HepG2 (cell line): ENCODE results near the gene CEP128. TPM values are rescaled to one million over a fixed set of nuclear protein-coding genes. Genes with fewer than 3 reads are reported as not detected.

Source experiments
- ATAC-seq: fragments of 200-7000 bp; cut with Tn5 transposase; 3 replicates; pipeline ENCODE4 v1.9.1; 2020; ENCODE audit warnings: mild to moderate bottlenecking, moderate library complexity
- BruUV-seq: library from RNA; stranded (reverse); fragments of 400-500 nt; replicated peaks from 2 replicates; lab custom pipeline; 2021; lab: Mats Ljungman, UMichigan
- CTCF ChIA-PET: fragments of 300-600 bp; formaldehyde crosslinking; extraction: SDS; loops from one replicate; lab custom pipeline; 2021; ENCODE audit warnings: low total read pairs, inconsistent platforms, low intra/inter-chr PET ratio; lab: Yijun Ruan, JAX
- POLR2A ChIA-PET: fragments of 350-600 bp; sonication (Branson Sonifier 250); formaldehyde crosslinking; loops from one replicate; lab custom pipeline; 2020; ENCODE audit warnings: antibody characterized with exemption, inconsistent platforms; lab: Yijun Ruan, JAX
- DNase-seq: peaks from one replicate; pipeline ENCODE4 v3.0.0-alpha.2; 2015; ENCODE audit warnings: low spot score
- FAIRE-seq: peaks from 3 replicates; lab custom pipeline; 2011; peaks lifted over from hg19 to GRCh38; lab: Jason Lieb, UNC
- H2AFZ ChIP-seq: one replicate; pipeline ENCODE4 v1.6.1; 2011; ENCODE audit warnings: low read length, inconsistent platforms
- H3K27ac ChIP-seq: fragments of 300-600 bp; 3 replicates; pipeline ENCODE4 v1.8.0; 2011; ENCODE audit warnings: mixed run types, mild to moderate bottlenecking, mixed read lengths, low read length, inconsistent platforms; ENCODE audit not compliant: insufficient read depth; ENCODE audit errors: extremely low read length
- H3K27me3 ChIP-seq, 2 experiments: fragments of 200-600 bp in 1 of 2; 2 replicates in 1 of 2; 3 replicates in 1 of 2; pipeline versions ENCODE4 v1.6.0 to v1.8.0; 2011; ENCODE audit warnings: low read length in 2 of 2, mild to moderate bottlenecking in 2 of 2, moderate library complexity in 2 of 2, inconsistent platforms in 1 of 2; ENCODE audit not compliant: insufficient read depth in 2 of 2, control insufficient read depth in 1 of 2
- H3K36me3 ChIP-seq, 2 experiments: fragments of 200-600 bp in 1 of 2; replicated peaks in 1 of 2; 2 replicates in 1 of 2; 3 replicates in 1 of 2; pipeline versions ENCODE4 v1.5.1 to v1.8.0; 2011; ENCODE audit warnings: low read length in 2 of 2, inconsistent platforms in 1 of 2; ENCODE audit not compliant: insufficient read depth in 2 of 2, control insufficient read depth in 1 of 2
- H3K4me1 ChIP-seq: 2 replicates; pipeline ENCODE4 v1.5.1; 2012; ENCODE audit warnings: low read length, inconsistent platforms; ENCODE audit not compliant: insufficient read depth
- H3K4me2 ChIP-seq: 2 replicates; pipeline ENCODE4 v1.6.0; 2011; ENCODE audit warnings: low read depth, low read length, inconsistent platforms
- H3K4me3 ChIP-seq, 3 experiments: fragments of 200-600 bp in 1 of 3; sonication (generic), shearing (Covaris generic) in 1 of 3; replicated peaks in 1 of 3; 2 replicates each; pipeline ENCODE4 v1.5.1; 2011 to 2016; ENCODE audit warnings: low read length in 3 of 3, inconsistent platforms in 2 of 3, low read depth in 2 of 3, mild to moderate bottlenecking in 2 of 3, control low read depth in 1 of 3, mixed read lengths in 1 of 3; ENCODE audit not compliant: insufficient read depth in 1 of 3
- H3K79me2 ChIP-seq: one replicate; pipeline ENCODE4 v1.6.1; 2011; ENCODE audit warnings: low read length, inconsistent platforms; ENCODE audit not compliant: insufficient read depth
- H3K9ac ChIP-seq: 2 replicates; pipeline ENCODE4 v1.6.0; 2011; ENCODE audit warnings: mild to moderate bottlenecking, low read depth, low read length, inconsistent platforms; ENCODE audit not compliant: insufficient read depth
- H3K9me3 ChIP-seq: 2 replicates; pipeline ENCODE4 v1.5.1; 2012; ENCODE audit warnings: mild to moderate bottlenecking, low read length
- H4K20me1 ChIP-seq: 2 replicates; pipeline ENCODE4 v1.6.0; 2011; ENCODE audit warnings: inconsistent platforms, mild to moderate bottlenecking, low read length, moderate library complexity; ENCODE audit not compliant: insufficient read depth
- ATF6 ChIP-seq: sonication (generic); formaldehyde crosslinking; conservative IDR thresholded peaks from 2 replicates; pipeline ENCODE4 v1.4.0; 2020; ENCODE audit warnings: missing genetic modification reagents
- CREBL2 ChIP-seq: sonication (generic); formaldehyde crosslinking; IDR thresholded peaks from 2 replicates; pipeline ENCODE4 v1.8.1; 2023; ENCODE audit warnings: missing genetic modification reagents, mild to moderate bottlenecking, borderline replicate concordance
- DBP ChIP-seq: sonication (generic); formaldehyde crosslinking; IDR thresholded peaks from 2 replicates; pipeline ENCODE4 v1.4.0; 2020; ENCODE audit warnings: missing genetic modification reagents; ENCODE audit errors: not compliant biosample characterization
- GABPB1 ChIP-seq: IDR thresholded peaks from 2 replicates; pipeline ENCODE4 v1.6.1; 2016; ENCODE audit warnings: mild to moderate bottlenecking, missing genetic modification reagents, moderate library complexity, missing compliant biosample characterization
- MIER2 ChIP-seq: IDR thresholded peaks from 2 replicates; pipeline ENCODE4 v1.6.1; 2016; ENCODE audit warnings: missing biosample characterization, missing genetic modification reagents
- NR2F1 ChIP-seq, 2 experiments: fragments of 450-650 bp in 1 of 2; formaldehyde crosslinking in 1 of 2; IDR thresholded peaks; 2 replicates each; pipeline versions ENCODE4 v1.5.0 to v1.6.1; 2016 to 2020; ENCODE audit warnings: mild to moderate bottlenecking in 1 of 2, missing compliant biosample characterization in 1 of 2, missing genetic modification reagents in 1 of 2, moderate library complexity in 1 of 2
- PCBP1 ChIP-seq: fragments of 200-400 bp; formaldehyde crosslinking; IDR thresholded peaks from 2 replicates; pipeline ENCODE4 v1.6.1; 2017; ENCODE audit warnings: mild to moderate bottlenecking, low read depth, low read length, borderline replicate concordance
- TAF1 ChIP-seq: sonication (generic); formaldehyde crosslinking; IDR thresholded peaks from 2 replicates; pipeline ENCODE4 v1.4.0; 2020; ENCODE audit warnings: missing genetic modification reagents
- YEATS2 ChIP-seq: sonication (generic); formaldehyde crosslinking; IDR thresholded peaks from 2 replicates; pipeline ENCODE4 v1.4.0; 2020; ENCODE audit warnings: missing genetic modification reagents, borderline replicate concordance
- ZBTB34 ChIP-seq: sonication (generic); formaldehyde crosslinking; IDR thresholded peaks from 2 replicates; pipeline ENCODE4 v1.8.0; 2022; ENCODE audit warnings: mild to moderate bottlenecking, missing genetic modification reagents
- ZNF180 ChIP-seq: sonication (generic); formaldehyde crosslinking; IDR thresholded peaks from 2 replicates; pipeline ENCODE4 v1.4.0; 2020; ENCODE audit warnings: low read depth, missing genetic modification reagents, borderline replicate concordance
- ZNF3 ChIP-seq: IDR thresholded peaks from 2 replicates; pipeline ENCODE4 v1.7.0; 2017; ENCODE audit warnings: inconsistent platforms
- ZNF589 ChIP-seq: sonication (generic); formaldehyde crosslinking; conservative IDR thresholded peaks from 2 replicates; pipeline ENCODE4 v1.8.0; 2022; ENCODE audit warnings: mild to moderate bottlenecking, moderate library complexity, missing genetic modification reagents
- ZNF607 ChIP-seq: sonication (generic); formaldehyde crosslinking; IDR thresholded peaks from 2 replicates; pipeline ENCODE4 v1.5.1; 2020; ENCODE audit warnings: missing genetic modification reagents, mild to moderate bottlenecking, borderline replicate concordance
- ZSCAN20 ChIP-seq: sonication (generic); formaldehyde crosslinking; IDR thresholded peaks from 2 replicates; pipeline ENCODE4 v1.4.0; 2020; ENCODE audit warnings: missing genetic modification reagents, mild to moderate bottlenecking, borderline replicate concordance
- WGBS: methylation state at CpG from one replicate; pipeline ENCODE4 v1.1.6; 2017; ENCODE audit warnings: low lambda C conversion rate; 5-methylcytosine and 5-hydroxymethylcytosine counted together
- in situ Hi-C: cut with HindIII; loops from 2 replicates; pipeline ENCODE4 v1.10.0; 2017; ENCODE audit warnings: low pct_unique_long_range_greater_than_20kb; ENCODE audit not compliant: extremely low pct_ligation_motif_present
- intact Hi-C: fragments of 100-400 bp; cut with micrococcal nuclease; formaldehyde crosslinking; loops from one replicate; pipeline ENCODE4 v1.10.0; 2022; ENCODE audit not compliant: unreplicated experiment
- polyA plus RNA-seq, 8 experiments: library from polyadenylated mRNA; depleted of rRNA in 3 of 8; stranded (reverse) in 7 of 8; unstranded in 1 of 8; fragments of >200 nt; fragmentation: Illumina TruSeq in 4 of 8; extraction: Trizol in 4 of 8; gene quantifications; 2 replicates each; pipeline versions ENCODE4 v1.2.1 to v1.2.3, GENCODE V29; 2011 to 2016; ENCODE audit warnings: low read depth in 4 of 8, missing spikeins in 1 of 8, mixed read lengths in 1 of 8; ENCODE audit not compliant: insufficient read depth in 1 of 8
- total RNA-seq, 5 experiments: library from RNA; depleted of rRNA; stranded (reverse); fragments of >200 nt; fragmentation: Illumina TruSeq; extraction: Trizol; gene quantifications; 2 replicates each; pipeline ENCODE4 v1.2.3, GENCODE V29; 2016; ENCODE audit warnings: low read depth in 1 of 5
- TF ChIP-seq, protein P1 (sequence below): sonication (generic); formaldehyde crosslinking; IDR thresholded peaks from 2 replicates; pipeline ENCODE4 v1.4.0; 2020; ENCODE audit warnings: missing genetic modification reagents, borderline replicate concordance

CEP128 gene
- total and polyA plus RNA-seq, 2 of the 13 experiments (the other 11 are each of a cell fraction or from before 2014, with no cell fraction given): 1.3 to 7.5 TPM

- Histone ChIP-seq H3K27me3 (0 out of 5 replicates have a peak, but pooled peaks cover 0 to 7% of the 10 kb centered on the region in 2 experiments), H2AFZ (no peak overlapping the region), H3K4me3 (no peak overlapping the region), H4K20me1 (no peaks in the 10 kb centered on the region), H3K4me1 (no peaks in the 10 kb centered on the region), H3K79me2 (no peaks in the 10 kb centered on the region), H3K9me3 (no peaks in the 10 kb centered on the region), H3K36me3 (no peaks in the 10 kb centered on the region), H3K27ac (no peak overlapping the region), H3K9ac (no peak overlapping the region), H3K4me2 (no peak overlapping the region)
- ChIA-PET POLR2A (no interaction called here), CTCF (no interaction called here)
- in situ Hi-C loops (no loop called here), intact Hi-C loops (no loop called here)
- ATAC-seq (no peak), FAIRE-seq (no peak), DNase-seq (no peak)
- WGBS: 35% methylated on average over 3 of the region's 3 CpGs
- no TSS peak for BruUV-seq
- TF ChIP-seq ZNF180 (CRISPR knock-in tag) (no peak), ZBTB34 (CRISPR knock-in tag) (no peak), ZNF607 (CRISPR knock-in tag) (no peak), ATF6 (CRISPR knock-in tag) (no peak), PCBP1 (no peak), ZNF3 (CRISPR knock-in tag) (no peak), MIER2 (CRISPR knock-in tag) (no peak), TAF1 (CRISPR knock-in tag) (no peak), NR2F1 (CRISPR knock-in tag; IDR thresholded peaks at IDR 0.05) (no peak), YEATS2 (CRISPR knock-in tag) (no peak), ZSCAN20 (CRISPR knock-in tag) (no peak), ZNF589 (CRISPR knock-in tag) (no peak), DBP (no peak), CREBL2 (CRISPR knock-in tag) (no peak), GABPB1 (CRISPR knock-in tag) (no peak)
- TF ChIP-seq, protein P1, sequence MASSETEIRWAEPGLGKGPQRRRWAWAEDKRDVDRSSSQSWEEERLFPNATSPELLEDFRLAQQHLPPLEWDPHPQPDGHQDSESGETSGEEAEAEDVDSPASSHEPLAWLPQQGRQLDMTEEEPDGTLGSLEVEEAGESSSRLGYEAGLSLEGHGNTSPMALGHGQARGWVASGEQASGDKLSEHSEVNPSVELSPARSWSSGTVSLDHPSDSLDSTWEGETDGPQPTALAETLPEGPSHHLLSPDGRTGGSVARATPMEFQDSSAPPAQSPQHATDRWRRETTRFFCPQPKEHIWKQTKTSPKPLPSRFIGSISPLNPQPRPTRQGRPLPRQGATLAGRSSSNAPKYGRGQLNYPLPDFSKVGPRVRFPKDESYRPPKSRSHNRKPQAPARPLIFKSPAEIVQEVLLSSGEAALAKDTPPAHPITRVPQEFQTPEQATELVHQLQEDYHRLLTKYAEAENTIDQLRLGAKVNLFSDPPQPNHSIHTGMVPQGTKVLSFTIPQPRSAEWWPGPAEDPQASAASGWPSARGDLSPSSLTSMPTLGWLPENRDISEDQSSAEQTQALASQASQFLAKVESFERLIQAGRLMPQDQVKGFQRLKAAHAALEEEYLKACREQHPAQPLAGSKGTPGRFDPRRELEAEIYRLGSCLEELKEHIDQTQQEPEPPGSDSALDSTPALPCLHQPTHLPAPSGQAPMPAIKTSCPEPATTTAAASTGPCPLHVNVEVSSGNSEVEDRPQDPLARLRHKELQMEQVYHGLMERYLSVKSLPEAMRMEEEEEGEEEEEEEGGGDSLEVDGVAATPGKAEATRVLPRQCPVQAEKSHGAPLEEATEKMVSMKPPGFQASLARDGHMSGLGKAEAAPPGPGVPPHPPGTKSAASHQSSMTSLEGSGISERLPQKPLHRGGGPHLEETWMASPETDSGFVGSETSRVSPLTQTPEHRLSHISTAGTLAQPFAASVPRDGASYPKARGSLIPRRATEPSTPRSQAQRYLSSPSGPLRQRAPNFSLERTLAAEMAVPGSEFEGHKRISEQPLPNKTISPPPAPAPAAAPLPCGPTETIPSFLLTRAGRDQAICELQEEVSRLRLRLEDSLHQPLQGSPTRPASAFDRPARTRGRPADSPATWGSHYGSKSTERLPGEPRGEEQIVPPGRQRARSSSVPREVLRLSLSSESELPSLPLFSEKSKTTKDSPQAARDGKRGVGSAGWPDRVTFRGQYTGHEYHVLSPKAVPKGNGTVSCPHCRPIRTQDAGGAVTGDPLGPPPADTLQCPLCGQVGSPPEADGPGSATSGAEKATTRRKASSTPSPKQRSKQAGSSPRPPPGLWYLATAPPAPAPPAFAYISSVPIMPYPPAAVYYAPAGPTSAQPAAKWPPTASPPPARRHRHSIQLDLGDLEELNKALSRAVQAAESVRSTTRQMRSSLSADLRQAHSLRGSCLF (CRISPR knock-in tag): no peak
Measured at GRCh38 chr14:80981156-80981555, 39.6 kb upstream of the CEP128 start.
